HepG2 (cell line): ENCODE results near the gene PPP6R2. TPM values are rescaled to one million over a fixed set of nuclear protein-coding genes. Genes with fewer than 3 reads are reported as not detected.

Experiments used
- CEBPG ChIP-seq: IDR thresholded peaks from 2 replicates; pipeline ENCODE4 v1.6.1; 2016
- ELF3 ChIP-seq: IDR thresholded peaks from 2 replicates; pipeline ENCODE4 v1.6.1; 2016; ENCODE audit warnings: missing genetic modification reagents, missing compliant biosample characterization
- ERF ChIP-seq: IDR thresholded peaks from 2 replicates; pipeline ENCODE4 v1.6.1; 2018; ENCODE audit warnings: missing biosample characterization, missing genetic modification reagents
- FOXO1 ChIP-seq: sonication (generic); formaldehyde crosslinking; IDR thresholded peaks from 2 replicates; pipeline ENCODE4 v1.4.0; 2020; ENCODE audit warnings: missing genetic modification reagents
- GABPA ChIP-seq, 2 experiments: IDR thresholded peaks; 2 replicates each; pipeline ENCODE4 v1.6.1; 2011 to 2016; ENCODE audit warnings: low read depth in 2 of 2, low read length in 1 of 2, missing biosample characterization in 1 of 2, missing genetic modification characterization in 1 of 2
- GATAD1 ChIP-seq: IDR thresholded peaks from 2 replicates; pipeline ENCODE4 v1.6.1; 2016; ENCODE audit warnings: missing genetic modification reagents, missing compliant biosample characterization
- HMGXB3 ChIP-seq: sonication (generic); formaldehyde crosslinking; IDR thresholded peaks from 2 replicates; pipeline ENCODE4 v1.4.0; 2020; ENCODE audit warnings: missing genetic modification reagents, borderline replicate concordance
- HNRNPK ChIP-seq: fragments of 200-400 bp; formaldehyde crosslinking; IDR thresholded peaks from 2 replicates; pipeline ENCODE4 v1.6.1; 2018; ENCODE audit warnings: low read length, low read depth, moderate library complexity, mild to moderate bottlenecking; ENCODE audit not compliant: poor library complexity, severe bottlenecking
- HOXD1 ChIP-seq: sonication (generic); formaldehyde crosslinking; IDR thresholded peaks from 2 replicates; pipeline ENCODE4 v1.5.0; 2020; ENCODE audit warnings: missing genetic modification reagents
- KLF9 ChIP-seq: IDR thresholded peaks from 2 replicates; pipeline ENCODE4 v1.6.1; 2016; ENCODE audit warnings: low read depth
- MAFG ChIP-seq: sonication (generic); formaldehyde crosslinking; IDR thresholded peaks from 2 replicates; pipeline ENCODE4 v1.5.1; 2020; ENCODE audit warnings: mild to moderate bottlenecking, missing genetic modification reagents
- MTF2 ChIP-seq: sonication (generic); formaldehyde crosslinking; IDR thresholded peaks from 2 replicates; pipeline ENCODE4 v1.5.0; 2020; ENCODE audit warnings: missing genetic modification reagents, borderline replicate concordance
- NBN ChIP-seq: fragments of 450-650 bp; conservative IDR thresholded peaks from 2 replicates; pipeline ENCODE4 v1.6.1; 2017
- TBP ChIP-seq: sonication (generic); formaldehyde crosslinking; IDR thresholded peaks from 2 replicates; pipeline ENCODE4 v1.5.0; 2020; ENCODE audit warnings: missing genetic modification reagents
- ZFX ChIP-seq: sonication (generic); formaldehyde crosslinking; IDR thresholded peaks from 2 replicates; pipeline ENCODE4 v1.4.0; 2020; ENCODE audit warnings: mild to moderate bottlenecking, low read depth, missing genetic modification reagents, moderate library complexity
- ZNF18 ChIP-seq: sonication (generic); formaldehyde crosslinking; IDR thresholded peaks from 2 replicates; pipeline ENCODE4 v1.8.0; 2022; ENCODE audit warnings: mild to moderate bottlenecking, missing genetic modification reagents; ENCODE audit not compliant: insufficient replicate concordance
- ZNF232 ChIP-seq: sonication (generic); formaldehyde crosslinking; IDR thresholded peaks from 2 replicates; pipeline ENCODE4 v1.4.0; 2020; ENCODE audit warnings: missing genetic modification reagents, borderline replicate concordance
- ZNF337 ChIP-seq: sonication (generic); formaldehyde crosslinking; IDR thresholded peaks from 2 replicates; pipeline ENCODE4 v1.5.1; 2020; ENCODE audit warnings: missing genetic modification reagents, low read depth, mild to moderate bottlenecking, borderline replicate concordance
- ZNF501 ChIP-seq: sonication (generic); formaldehyde crosslinking; IDR thresholded peaks from 2 replicates; pipeline ENCODE4 v1.5.1; 2020; ENCODE audit warnings: mild to moderate bottlenecking, moderate library complexity, missing genetic modification reagents
- ZNF543 ChIP-seq: sonication (generic); formaldehyde crosslinking; IDR thresholded peaks from 2 replicates; pipeline ENCODE4 v1.4.0; 2020; ENCODE audit warnings: mild to moderate bottlenecking, missing genetic modification reagents
- ZNF687 ChIP-seq: sonication (generic); formaldehyde crosslinking; IDR thresholded peaks from 2 replicates; pipeline ENCODE4 v1.5.1; 2020; ENCODE audit warnings: mild to moderate bottlenecking, missing genetic modification reagents, moderate library complexity
- ZNF782 ChIP-seq: sonication (generic); formaldehyde crosslinking; IDR thresholded peaks from 2 replicates; pipeline ENCODE4 v1.4.0; 2020; ENCODE audit warnings: missing genetic modification reagents, mild to moderate bottlenecking, borderline replicate concordance
- polyA plus RNA-seq, 8 experiments: library from polyadenylated mRNA; depleted of rRNA in 3 of 8; stranded (reverse) in 7 of 8; unstranded in 1 of 8; fragments of >200 nt; fragmentation: Illumina TruSeq in 4 of 8; extraction: Trizol in 4 of 8; gene quantifications; 2 replicates each; pipeline versions ENCODE4 v1.2.1 to v1.2.3, GENCODE V29; 2011 to 2016; ENCODE audit warnings: low read depth in 4 of 8, missing spikeins in 1 of 8, mixed read lengths in 1 of 8; ENCODE audit not compliant: insufficient read depth in 1 of 8
- total RNA-seq, 5 experiments: library from RNA; depleted of rRNA; stranded (reverse); fragments of >200 nt; fragmentation: Illumina TruSeq; extraction: Trizol; gene quantifications; 2 replicates each; pipeline ENCODE4 v1.2.3, GENCODE V29; 2016; ENCODE audit warnings: low read depth in 1 of 5

PPP6R2 gene
- total and polyA plus RNA-seq, 2 of the 13 experiments (the other 11 are each of a cell fraction or from before 2014, with no cell fraction given): 55.0 to 102 TPM

GRCh38 chr22:50308597-50308935 is 34.6 kb upstream of the PPP6R2 start (continued):
- TF ChIP-seq NBN (no peak), FOXO1 (CRISPR knock-in tag) (no peak), ELF3 (CRISPR knock-in tag) (peak; percentile 77), ERF (CRISPR knock-in tag) (0 out of 2 replicates have a peak, but pooled peaks have one; percentile 49), GABPA (IDR thresholded peaks at IDR 0.05; ENCODE audit: low read depth, low read length) (no peak), GABPA (CRISPR knock-in tag; IDR thresholded peaks at IDR 0.05; ENCODE audit: low read depth) (peak; percentile 35; the same call in 1 of the 2 replicates), ZNF543 (CRISPR knock-in tag) (0 out of 2 replicates have a peak, but pooled peaks have one; percentile 11), MAFG (no peak), ZNF18 (CRISPR knock-in tag) (peak; percentile 4), KLF9 (CRISPR knock-in tag) (no peak), ZFX (no peak), ZNF687 (CRISPR knock-in tag) (peak; percentile 45), ZNF337 (CRISPR knock-in tag) (no peak), HOXD1 (CRISPR knock-in tag) (no peak), ZNF232 (CRISPR knock-in tag) (no peak), MTF2 (no peak), ZNF501 (CRISPR knock-in tag) (no peak), CEBPG (CRISPR knock-in tag) (no peak), TBP (CRISPR knock-in tag) (no peak), ZNF782 (no peak), HNRNPK (no peak), HMGXB3 (CRISPR knock-in tag) (no peak), GATAD1 (CRISPR knock-in tag) (no peak)
